NT2/D1 (cell line): ENCODE results near the gene HOXD3.

Experiments
- SUZ12 ChIP-seq: IDR thresholded peaks from 2 replicates; pipeline ENCODE4 v1.6.1; 2011; ENCODE audit not compliant: insufficient read length, insufficient read depth; ENCODE audit errors: extremely low read depth
- YY1 ChIP-seq: IDR thresholded peaks from 2 replicates; pipeline ENCODE4 v1.6.1; 2011; ENCODE audit not compliant: insufficient read length, insufficient read depth
- ZNF274 ChIP-seq: IDR thresholded peaks from 2 replicates; pipeline ENCODE4 v1.6.1; 2011; ENCODE audit warnings: mild to moderate bottlenecking, low read depth, low read length

DNA sequence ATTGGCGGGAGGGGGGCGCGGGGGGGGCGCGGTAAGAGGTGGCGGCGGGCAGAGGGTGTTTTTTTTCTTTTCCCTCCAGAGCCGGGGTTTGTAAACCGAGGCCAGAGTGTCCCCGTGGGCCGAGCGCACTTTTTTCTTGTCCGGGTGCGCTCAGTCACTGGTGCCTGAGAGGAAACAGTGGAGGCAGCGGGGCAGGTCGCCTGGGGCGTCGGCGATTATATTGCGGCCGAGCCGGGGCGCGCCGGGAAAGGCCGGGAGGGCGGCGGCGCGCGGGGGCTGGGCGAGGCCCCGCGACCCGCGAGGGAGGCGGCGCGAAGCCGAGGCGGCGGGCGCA, 27.3 kb upstream of the HOXD3 start:
- no peak for TF ChIP-seq YY1
- TF ChIP-seq SUZ12 = no peak
- TF ChIP-seq ZNF274 = no peak
